ENCODE measurements around the gene ZCCHC24.

ZCCHC24 gene

GRCh38 chr10:79409726-79410085 is 35.7 kb downstream of the ZCCHC24 start:
- DNase-seq: no peak

GRCh38 chr10:79409038-79409725 is 36.2 kb downstream of the ZCCHC24 start:
- DNase-seq: no peak

- no peak for DNase-seq
These were observed 37.3 kb downstream of the ZCCHC24 start for GRCh38 chr10:79407811-79408795.

- no peak for DNase-seq
These were observed 38.0 kb downstream of the ZCCHC24 start for GRCh38 chr10:79407423-79407796.

GRCh38 chr10:79406683-79407422 is 38.6 kb downstream of the ZCCHC24 start:
- DNase-seq: no peak

GRCh38 chr10:79405995-79406515 is 39.4 kb downstream of the ZCCHC24 start:
- DNase-seq: no peak

- DNase-seq: no peak
These were observed 40.0 kb downstream of the ZCCHC24 start for GRCh38 chr10:79405221-79405994.

- DNase-seq: no peak
These were observed 40.7 kb downstream of the ZCCHC24 start for GRCh38 chr10:79404690-79405131.

GRCh38 chr10:79404231-79404609 is 41.2 kb downstream of the ZCCHC24 start:
- no peak for DNase-seq

GRCh38 chr10:79403441-79404230 is 41.8 kb downstream of the ZCCHC24 start:
- no peak for DNase-seq

- DNase-seq: no peak
These were observed 42.5 kb downstream of the ZCCHC24 start for GRCh38 chr10:79402951-79403350.

- DNase-seq: no peak
These were observed 42.8 kb downstream of the ZCCHC24 start for GRCh38 chr10:79402625-79402946.

- DNase-seq: no peak
These were observed 44.2 kb downstream of the ZCCHC24 start for GRCh38 chr10:79401015-79401921.

GRCh38 chr10:79400146-79401004 is 45.0 kb downstream of the ZCCHC24 start:
- DNase-seq: peak; percentile 12

GRCh38 chr10:79399223-79399831 is 46.1 kb downstream of the ZCCHC24 start:
- DNase-seq: no peak

- no peak for DNase-seq
These were observed 46.8 kb downstream of the ZCCHC24 start for GRCh38 chr10:79398642-79399041.

GRCh38 chr10:79397575-79398303 is 47.7 kb downstream of the ZCCHC24 start:
- DNase-seq: no peak

GRCh38 chr10:79397051-79397450 is 48.4 kb downstream of the ZCCHC24 start:
- no peak for DNase-seq
